ENCODE results near the gene AKAP8L.

GRCh38 chr19:15456871-15457700 lies 38.3 kb upstream of the AKAP8L start:
- TF ChIP-seq, protein P1, sequence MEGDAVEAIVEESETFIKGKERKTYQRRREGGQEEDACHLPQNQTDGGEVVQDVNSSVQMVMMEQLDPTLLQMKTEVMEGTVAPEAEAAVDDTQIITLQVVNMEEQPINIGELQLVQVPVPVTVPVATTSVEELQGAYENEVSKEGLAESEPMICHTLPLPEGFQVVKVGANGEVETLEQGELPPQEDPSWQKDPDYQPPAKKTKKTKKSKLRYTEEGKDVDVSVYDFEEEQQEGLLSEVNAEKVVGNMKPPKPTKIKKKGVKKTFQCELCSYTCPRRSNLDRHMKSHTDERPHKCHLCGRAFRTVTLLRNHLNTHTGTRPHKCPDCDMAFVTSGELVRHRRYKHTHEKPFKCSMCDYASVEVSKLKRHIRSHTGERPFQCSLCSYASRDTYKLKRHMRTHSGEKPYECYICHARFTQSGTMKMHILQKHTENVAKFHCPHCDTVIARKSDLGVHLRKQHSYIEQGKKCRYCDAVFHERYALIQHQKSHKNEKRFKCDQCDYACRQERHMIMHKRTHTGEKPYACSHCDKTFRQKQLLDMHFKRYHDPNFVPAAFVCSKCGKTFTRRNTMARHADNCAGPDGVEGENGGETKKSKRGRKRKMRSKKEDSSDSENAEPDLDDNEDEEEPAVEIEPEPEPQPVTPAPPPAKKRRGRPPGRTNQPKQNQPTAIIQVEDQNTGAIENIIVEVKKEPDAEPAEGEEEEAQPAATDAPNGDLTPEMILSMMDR (IDR thresholded peaks at IDR 0.05): no peak
- TF ChIP-seq POLR2A (IDR thresholded peaks at IDR 0.05): no peak

Measured in esophagus squamous epithelium (tissue), 4 donors.